HG03378 (cell line): ENCODE results near the gene IBTK.

Experiments used
- ATAC-seq: cut with Tn5 transposase; IDR thresholded peaks from one replicate; pipeline ENCODE4 v1.9.1; 2021; ENCODE audit warnings: mild to moderate bottlenecking, moderate library complexity; ENCODE audit not compliant: unreplicated experiment

Gene IBTK

GRCh38 chr6:82123632-82124031, 123.9 kb downstream of the IBTK start:
- ATAC-seq, result no peak
